NK-92 treated with Interleukin-12 subunit alpha and Interleukin-12 subunit beta, amount 100 ng/mL, for 24 hours (cell line): ENCODE results near the gene IQCM.
"Not testable (repeated sequence)": the region's sequence is repeated elsewhere in the genome, so short reads cannot be mapped to it uniquely, and the experiment has no call there.

ENCODE experiments used
- DNase-seq: peaks from one replicate; lab custom pipeline; 2025; lab: John Stamatoyannopoulos, UW

IQCM gene

GRCh38 chr4:149574971-149575370 is 240.7 kb downstream of the IQCM start:
- DNase-seq, result no peak

GRCh38 chr4:149572716-149573115 is 242.9 kb downstream of the IQCM start:
- no peak for DNase-seq

GRCh38 chr4:149555799-149556198 is 259.8 kb downstream of the IQCM start:
- no peak for DNase-seq

- DNase-seq, result no peak
Measured at GRCh38 chr4:149555146-149555545, 260.5 kb downstream of the IQCM start.

- DNase-seq, result no peak
Measured at GRCh38 chr4:149553959-149554520, 261.6 kb downstream of the IQCM start.

- no peak for DNase-seq
Measured at GRCh38 chr4:149552601-149553000, 263.0 kb downstream of the IQCM start.

- DNase-seq, result no peak
Measured at GRCh38 chr4:149549911-149550310, 265.7 kb downstream of the IQCM start.

GRCh38 chr4:149534779-149535178 is 280.9 kb downstream of the IQCM start:
- no peak for DNase-seq

GRCh38 chr4:149531861-149532260 is 283.8 kb downstream of the IQCM start:
- DNase-seq, result no peak

- no peak for DNase-seq
Measured at GRCh38 chr4:149523039-149523438, 292.6 kb downstream of the IQCM start.

- no peak for DNase-seq
Measured at GRCh38 chr4:149521611-149522425, 293.8 kb downstream of the IQCM start.

- no peak for DNase-seq
Measured at GRCh38 chr4:149518471-149518870, 297.2 kb downstream of the IQCM start.

GRCh38 chr4:149513081-149513480 is 302.6 kb downstream of the IQCM start:
- DNase-seq, result no peak

- DNase-seq, result no peak
Measured at GRCh38 chr4:149512501-149512900, 303.1 kb downstream of the IQCM start.

- DNase-seq, result no peak
Measured at GRCh38 chr4:149511558-149512298, 303.9 kb downstream of the IQCM start.

- not testable (repeated sequence) for DNase-seq
Measured at GRCh38 chr4:149507309-149507708, 308.3 kb downstream of the IQCM start.

- DNase-seq, result no peak
Measured at GRCh38 chr4:149500806-149501205, 314.8 kb downstream of the IQCM start.

- DNase-seq, result no peak
Measured at GRCh38 chr4:149499726-149500125, 315.9 kb downstream of the IQCM start.

GRCh38 chr4:149498246-149498645 is 317.4 kb downstream of the IQCM start:
- no peak for DNase-seq

- no peak for DNase-seq
Measured at GRCh38 chr4:149493492-149493891, 322.2 kb downstream of the IQCM start.

GRCh38 chr4:149489321-149489720 is 326.3 kb downstream of the IQCM start:
- DNase-seq, result no peak

- no peak for DNase-seq
Measured at GRCh38 chr4:149486861-149487260, 328.8 kb downstream of the IQCM start.

- DNase-seq, result not testable (repeated sequence)
Measured at GRCh38 chr4:149468669-149469068, 347.0 kb downstream of the IQCM start.
